ENCODE data around the gene CSNK1A1L. TPM values are rescaled to one million over a fixed set of nuclear protein-coding genes. Genes with fewer than 3 reads are reported as not detected.

CSNK1A1L gene
- total and polyA plus RNA-seq, 2 of the 13 experiments (the other 11 are each of a cell fraction or from before 2014, with no cell fraction given) = not detected

- Histone ChIP-seq H3K36me3 (replicated peaks in 1 of 2; ENCODE audit: control insufficient read depth in 1 of 2, insufficient read depth in 2 of 2, low read length in 2 of 2) (no peaks in the 10 kb centered on the region), H2AFZ (ENCODE audit: low read length) (no peak overlapping the region), H3K9me3 (ENCODE audit: low read length) (no peaks in the 10 kb centered on the region), H3K4me3 (replicated peaks in 1 of 3; ENCODE audit: insufficient read depth in 1 of 3, low read depth in 2 of 3, low read length in 3 of 3) (peak overlapping the region; percentile 35 to 72 (median 41); a peak in 5 of 6 replicates), H3K4me1 (ENCODE audit: insufficient read depth, low read length) (peaks cover 15% of the 10 kb centered on the region), H3K27ac (ENCODE audit: extremely low read length, insufficient read depth, low read length) (no peak overlapping the region), H3K9ac (ENCODE audit: insufficient read depth, low read depth, low read length) (no peak overlapping the region; the same call in 1 of the 2 replicates), H4K20me1 (ENCODE audit: insufficient read depth, low read length) (no peaks in the 10 kb centered on the region), H3K27me3 (ENCODE audit: control insufficient read depth in 1 of 2, insufficient read depth in 2 of 2, low read length in 2 of 2) (peaks cover 0 to 11% of the 10 kb centered on the region in 2 experiments; a peak in 1 of 5 replicates), H3K79me2 (ENCODE audit: insufficient read depth, low read length) (no peaks in the 10 kb centered on the region), H3K4me2 (ENCODE audit: low read depth, low read length) (peak overlapping the region; percentile 80)
- WGBS (ENCODE audit: low lambda C conversion rate) = 0% methylated on average over 3 of the region's 9 CpGs
- in situ Hi-C loops (cut with HindIII; ENCODE audit: extremely low pct_ligation_motif_present, low pct_unique_long_range_greater_than_20kb) = no loop called here
- FAIRE-seq (no peak), DNase-seq (ENCODE audit: low spot score) (no peak), ATAC-seq (peak; percentile 78)
- intact Hi-C loops (cut with micrococcal nuclease; ENCODE audit: unreplicated experiment) = loop anchor here (5.0 kb wide), 1 partner anchor 1512 kb away; no protein-coding TSS in a partner anchor
- CTCF ChIA-PET (ENCODE audit: low intra/inter-chr PET ratio, low total read pairs) = no interaction called here
- no TSS peak for BruUV-seq (replicated peaks)
- POLR2A ChIA-PET = no interaction called here
- no peak for TF ChIP-seq FOXC1 (CRISPR knock-in tag; IDR thresholded peaks at IDR 0.05; ENCODE audit: borderline replicate concordance)
- TF ChIP-seq POLR2A (IDR thresholded peaks at IDR 0.05; ENCODE audit: insufficient read depth in 1 of 2, low read depth in 2 of 2, low read length in 2 of 2) = peak in 1 of 2 experiments; percentile 34; a peak in 1 of 4 replicates
- 0 out of 2 replicates have a peak, but pooled peaks have one; percentile 2 for TF ChIP-seq ZFX (CRISPR knock-in tag; IDR thresholded peaks at IDR 0.05; ENCODE audit: low read depth)
- no peak for TF ChIP-seq EED (CRISPR knock-in tag; IDR thresholded peaks at IDR 0.05)
- 0 out of 2 replicates have a peak, but pooled peaks have one; percentile 0 for TF ChIP-seq TCF7 (IDR thresholded peaks at IDR 0.05; ENCODE audit: low read depth)
- TF ChIP-seq DRAP1 (CRISPR knock-in tag; IDR thresholded peaks at IDR 0.05) = peak; percentile 43; the same call in 1 of the 2 replicates
Observed at GRCh38 chr13:37070145-37070695, 35.2 kb downstream of the CSNK1A1L start.

- no TSS peak for BruUV-seq (replicated peaks)
- no peak for DNase-seq (ENCODE audit: low spot score)
- Histone ChIP-seq H3K79me2 (ENCODE audit: insufficient read depth, low read length) (no peaks in the 10 kb centered on the region), H2AFZ (ENCODE audit: low read length) (no peak overlapping the region), H3K4me2 (ENCODE audit: low read depth, low read length) (peak overlapping the region; percentile 80), H3K27ac (ENCODE audit: extremely low read length, insufficient read depth, low read length) (no peak overlapping the region), H3K27me3 (ENCODE audit: control insufficient read depth in 1 of 2, insufficient read depth in 2 of 2, low read length in 2 of 2) (peaks cover 0 to 11% of the 10 kb centered on the region in 2 experiments; a peak in 1 of 5 replicates), H3K4me3 (replicated peaks in 1 of 3; ENCODE audit: insufficient read depth in 1 of 3, low read depth in 2 of 3, low read length in 3 of 3) (peak overlapping the region; percentile 35 to 72 (median 41)), H4K20me1 (ENCODE audit: insufficient read depth, low read length) (no peaks in the 10 kb centered on the region), H3K4me1 (ENCODE audit: insufficient read depth, low read length) (peaks cover 15% of the 10 kb centered on the region), H3K36me3 (replicated peaks in 1 of 2; ENCODE audit: control insufficient read depth in 1 of 2, insufficient read depth in 2 of 2, low read length in 2 of 2) (no peaks in the 10 kb centered on the region), H3K9me3 (ENCODE audit: low read length) (no peaks in the 10 kb centered on the region), H3K9ac (ENCODE audit: insufficient read depth, low read depth, low read length) (peak overlapping the region; percentile 26; the same call in 1 of the 2 replicates)
- in situ Hi-C loops (cut with HindIII; ENCODE audit: extremely low pct_ligation_motif_present, low pct_unique_long_range_greater_than_20kb) (no loop called here), intact Hi-C loops (cut with micrococcal nuclease; ENCODE audit: unreplicated experiment) (loop anchor here (1.0 to 5.0 kb wide), 3 partner anchors 10 to 1513 kb away; partner anchors contain the start of genes ALG5 and SUPT20H)
- ChIA-PET POLR2A (no interaction called here), CTCF (ENCODE audit: low intra/inter-chr PET ratio, low total read pairs) (no interaction called here)
- WGBS (ENCODE audit: low lambda C conversion rate) = no CpG with 5 or more reads among the region's 22 CpGs
- FAIRE-seq = no peak
- ATAC-seq = peak; percentile 79
- TF ChIP-seq ZNF180 (CRISPR knock-in tag; IDR thresholded peaks at IDR 0.05; ENCODE audit: borderline replicate concordance, low read depth) (no peak), MYC (CRISPR knock-in tag; IDR thresholded peaks at IDR 0.05; ENCODE audit: borderline replicate concordance) (peak; percentile 39; the same call in 1 of the 2 replicates), POGZ (CRISPR knock-in tag; IDR thresholded peaks at IDR 0.05) (0 out of 2 replicates have a peak, but pooled peaks have one; percentile 20), HDAC2 (CRISPR knock-in tag; IDR thresholded peaks at IDR 0.05) (no peak), E2F5 (CRISPR knock-in tag; conservative IDR thresholded peaks at IDR 0.05) (no peak), TGIF2 (CRISPR knock-in tag; IDR thresholded peaks at IDR 0.05) (no peak)
Observed at GRCh38 chr13:37069597-37070103, 35.8 kb downstream of the CSNK1A1L start.
